Activated B cell treated with CpG ODN at 0.5 μM for 24 hours (primary cell): ENCODE results near the gene FAM13C. TPM values are rescaled to one million over a fixed set of nuclear protein-coding genes. Genes with fewer than 3 reads are reported as not detected.
A peak's percentile ranks its signal among the peaks of the same experiment; 100 is the strongest.
"Not testable (repeated sequence)": the region's sequence is repeated elsewhere in the genome, so short reads cannot be mapped to it uniquely, and the experiment has no call there.

Experiments used
- ATAC-seq: fragments of 200-7000 bp; cut with Tn5 transposase; one replicate; pipeline ENCODE4 v1.10.0; 2021; ENCODE audit warnings: low read depth, mild to moderate bottlenecking, moderate library complexity
- CTCF ChIA-PET: fragments of 350-600 bp; sonication (Branson Sonifier 250); formaldehyde crosslinking; loops from one replicate; lab custom pipeline; 2021; ENCODE audit warnings: antibody characterized with exemption; lab: Charles Lee
- POLR2A ChIA-PET: fragments of 350-600 bp; sonication (Branson Sonifier 250); formaldehyde crosslinking; loops from one replicate; lab custom pipeline; 2021; ENCODE audit warnings: antibody characterized with exemption; lab: Charles Lee
- DNase-seq: peaks from one replicate; pipeline ENCODE4 v3.0.0; 2022
- H3K27ac Mint-ChIP-seq: one replicate; pipeline ENCODE4 v1.8.0; 2020; ENCODE audit warnings: mixed read lengths
- H3K27me3 Mint-ChIP-seq: one replicate; pipeline ENCODE4 v1.8.0; 2021; ENCODE audit warnings: mixed read lengths
- H3K36me3 Mint-ChIP-seq: one replicate; pipeline ENCODE4 v1.8.0; 2021; ENCODE audit warnings: low read depth, mixed read lengths
- H3K4me1 Mint-ChIP-seq: one replicate; pipeline ENCODE4 v1.8.0; 2021; ENCODE audit warnings: mixed read lengths
- H3K4me3 Mint-ChIP-seq: one replicate; pipeline ENCODE4 v1.8.0; 2020; ENCODE audit warnings: mild to moderate bottlenecking, mixed read lengths
- H3K9me3 Mint-ChIP-seq: one replicate; pipeline ENCODE4 v1.8.0; 2020; ENCODE audit warnings: mixed read lengths
- CTCF ChIP-seq: fragments of 200-600 bp; IDR thresholded peaks from one replicate; pipeline ENCODE4 v1.8.0; 2022; ENCODE audit warnings: antibody characterized with exemption, mild to moderate bottlenecking
- intact Hi-C: fragments of 100-400 bp; cut with micrococcal nuclease; formaldehyde crosslinking; loops from one replicate; pipeline ENCODE4 v1.15.1; 2024
- total RNA-seq: library from RNA; stranded (reverse); gene quantifications from 2 replicates; pipeline ENCODE4 v1.2.3, GENCODE V29; 2022

FAM13C gene
- total RNA-seq, result not detected in 2 replicates

GRCh38 chr10:59362144-59362958 lies at the start of gene FAM13C:
Gene FAM13C, minus strand, starts transcription at chr10:59362549. Its CDS starts 89 bp downstream, at chr10:59362460.
- Mint-ChIP-seq H3K4me1 (peaks cover 6% of the 10 kb centered on the region), H3K27me3 (peaks cover 17% of the 10 kb centered on the region), H3K27ac (no peak within 1 kb of the TSS), H3K9me3 (no peaks in the 10 kb centered on the region), H3K36me3 (no peaks in the 10 kb centered on the region), H3K4me3 (peak within 1 kb of the TSS; percentile 50)
- CTCF ChIA-PET, result no interaction called here
- ATAC-seq, result peak; percentile 45
- POLR2A ChIA-PET, result no interaction called here
- TF ChIP-seq CTCF, result no peak
- DNase-seq, result no peak
- intact Hi-C loops, result no loop called here

GRCh38 chr10:59405235-59405634 lies 42.9 kb upstream of the FAM13C start:
- no peak for ATAC-seq
- Mint-ChIP-seq H3K9me3 (peaks cover 6% of the 10 kb centered on the region), H3K27ac (no peak overlapping the region), H3K27me3 (no peaks in the 10 kb centered on the region), H3K4me1 (no peaks in the 10 kb centered on the region), H3K4me3 (no peak overlapping the region), H3K36me3 (no peaks in the 10 kb centered on the region)
- intact Hi-C loops, result no loop called here
- POLR2A ChIA-PET, result no interaction called here
- no peak for DNase-seq
- TF ChIP-seq CTCF, result no peak
- CTCF ChIA-PET, result no interaction called here

GRCh38 chr10:59400214-59400613 lies 37.9 kb upstream of the FAM13C start:
- DNase-seq, result no peak
- H3K27ac Mint-ChIP-seq, result no peak overlapping the region
- POLR2A ChIA-PET, result no interaction called here
- CTCF ChIA-PET, result no interaction called here
- no peaks in the 10 kb centered on the region for H3K4me1 Mint-ChIP-seq
- H3K27me3 Mint-ChIP-seq, result no peaks in the 10 kb centered on the region
- no peak overlapping the region for H3K4me3 Mint-ChIP-seq
- peaks cover 6% of the 10 kb centered on the region for H3K9me3 Mint-ChIP-seq
- TF ChIP-seq CTCF, result no peak
- intact Hi-C loops, result no loop called here
- ATAC-seq, result no peak
- no peaks in the 10 kb centered on the region for H3K36me3 Mint-ChIP-seq

GRCh38 chr10:59399329-59399728 lies 37.0 kb upstream of the FAM13C start:
- ATAC-seq, H3K27me3 Mint-ChIP-seq, POLR2A ChIA-PET, CTCF ChIA-PET, H3K9me3 Mint-ChIP-seq, H3K4me3 Mint-ChIP-seq, H3K27ac Mint-ChIP-seq, H3K36me3 Mint-ChIP-seq, H3K4me1 Mint-ChIP-seq, DNase-seq, intact Hi-C loops: not testable (repeated sequence)

GRCh38 chr10:59397961-59398360 lies 35.6 kb upstream of the FAM13C start:
- intact Hi-C loops, result no loop called here
- Mint-ChIP-seq H3K4me3 (no peak overlapping the region), H3K9me3 (peaks cover 2% of the 10 kb centered on the region), H3K27me3 (no peaks in the 10 kb centered on the region), H3K36me3 (no peaks in the 10 kb centered on the region), H3K4me1 (no peaks in the 10 kb centered on the region), H3K27ac (no peak overlapping the region)
- DNase-seq (no peak), ATAC-seq (no peak)
- no peak for TF ChIP-seq CTCF
- CTCF ChIA-PET, result no interaction called here
- POLR2A ChIA-PET, result no interaction called here
